Lung (tissue), 12 donors: ENCODE results near the gene RAB33A. TPM values are rescaled to one million over a fixed set of nuclear protein-coding genes. Genes with fewer than 3 reads are reported as not detected.

Experiments
- ATAC-seq: fragments of 200-7000 bp; cut with Tn5 transposase; one replicate; pipeline ENCODE4 v1.9.1; 2020; ENCODE audit warnings: moderate number of reproducible peaks; ENCODE audit not compliant: insufficient read depth, low FRiP score
- DNase-seq, 3 donors: peaks; one replicate each; pipeline ENCODE4 v3.0.0-alpha.2; 2013 to 2017
- H3K27ac ChIP-seq, 2 donors: one replicate each; pipeline ENCODE4 v1.5.1; 2013; ENCODE audit warnings: mild to moderate bottlenecking in 2 of 2, moderate library complexity in 2 of 2, control low read depth in 1 of 2, inconsistent platforms in 1 of 2, low read depth in 1 of 2, low read length in 1 of 2
- H3K27me3 ChIP-seq, 3 donors: one replicate each; pipeline ENCODE4 v1.5.1; 2013; ENCODE audit warnings: low read length in 2 of 3; ENCODE audit not compliant: control insufficient read depth in 3 of 3, insufficient read depth in 3 of 3
- H3K36me3 ChIP-seq, 4 donors: one replicate each; pipeline ENCODE4 v1.5.1; 2013; ENCODE audit warnings: low read length in 4 of 4, mild to moderate bottlenecking in 1 of 4, moderate library complexity in 1 of 4; ENCODE audit not compliant: control insufficient read depth in 4 of 4, insufficient read depth in 4 of 4
- H3K4me1 ChIP-seq, 5 donors: one replicate each; pipeline ENCODE4 v1.5.1; 2013; ENCODE audit warnings: low read length in 5 of 5, mild to moderate bottlenecking in 2 of 5, moderate library complexity in 1 of 5; ENCODE audit not compliant: control insufficient read depth in 5 of 5, insufficient read depth in 5 of 5
- H3K4me3 ChIP-seq: one replicate; pipeline ENCODE4 v1.5.1; 2013; ENCODE audit warnings: mild to moderate bottlenecking, control low read depth, moderate library complexity
- H3K9ac ChIP-seq, 2 donors: one replicate each; pipeline ENCODE4 v1.5.1; 2013; ENCODE audit warnings: low read length in 2 of 2, control low read depth in 1 of 2; ENCODE audit not compliant: insufficient read depth in 1 of 2
- H3K9me3 ChIP-seq, 4 donors: one replicate each; pipeline ENCODE4 v1.5.1; 2013; ENCODE audit warnings: low read length in 3 of 4, mild to moderate bottlenecking in 1 of 4, moderate library complexity in 1 of 4; ENCODE audit not compliant: control insufficient read depth in 4 of 4, insufficient read depth in 3 of 4
- CTCF ChIP-seq: IDR thresholded peaks from 2 replicates; pipeline ENCODE4 v1.5.1; 2012; ENCODE audit warnings: mild to moderate bottlenecking; ENCODE audit errors: control extremely low read depth, extremely low read depth
- WGBS, 2 donors: extraction: QIAGEN DNeasy Blood & Tissue Kit; methylation state at CpG; one replicate each; pipeline ENCODE4 v1.1.7; 2013; 5-methylcytosine and 5-hydroxymethylcytosine counted together
- polyA plus RNA-seq, 2 donors: library from polyadenylated mRNA; stranded (reverse); fragments of 200-250 nt; gene quantifications; one replicate each; pipeline ENCODE4 v1.2.1, GENCODE V29; 2013
- total RNA-seq, 2 donors: library from RNA; depleted of rRNA in 1 of 2; stranded (reverse); fragments of >200 nt in 1 of 2; gene quantifications; one replicate each; pipeline ENCODE4 v1.2.1, GENCODE V29; 2014 to 2021
- donor health status: control.
- donor health status: control.
- donor health status: Bipolar disorder and iron deficiency.
- donor health status: healthy.
- donor health status: DM: yes; HTN: yes; CAD: no.

Gene RAB33A
- total and polyA plus RNA-seq, 4 donors: 0.37 to 10.0 (median 1.4) TPM

GRCh38 chrX:130172127-130172845 lies 524 bp downstream of the RAB33A start:
- peak overlapping the region in 1 of 2 donors; percentile 61 for H3K27ac ChIP-seq
- peaks cover 0 to 1% (median 0%) of the 10 kb centered on the region in 4 donors for H3K9me3 ChIP-seq
- peak overlapping the region; percentile 0 for H3K4me3 ChIP-seq
- DNase-seq (no peak), ATAC-seq (no peak)
- TF ChIP-seq CTCF: no peak
- peaks cover 0 to 8% (median 5%) of the 10 kb centered on the region in 3 donors for H3K27me3 ChIP-seq
- WGBS, 2 donors: 21 to 48% methylated on average over 13 to 34 of the region's 34 CpGs
- no peaks in the 10 kb centered on the region for H3K36me3 ChIP-seq
- no peak overlapping the region for H3K9ac ChIP-seq
- peaks cover 0 to 10% (median 4%) of the 10 kb centered on the region in 5 donors for H3K4me1 ChIP-seq

- no peak overlapping the region for H3K9ac ChIP-seq
- WGBS, 2 donors: 14 to 35% methylated on average over 7 of the region's 7 CpGs
- DNase-seq (peak in 1 of 3 donors; percentile 31), ATAC-seq (peak; percentile 35)
- H3K4me1 ChIP-seq: peaks cover 0 to 10% (median 4%) of the 10 kb centered on the region in 5 donors
- no peak overlapping the region for H3K4me3 ChIP-seq
- no peak for TF ChIP-seq CTCF
- H3K27me3 ChIP-seq: peaks cover 0 to 8% (median 5%) of the 10 kb centered on the region in 3 donors
- H3K27ac ChIP-seq: peak overlapping the region; percentile 66 to 71
- H3K9me3 ChIP-seq: peaks cover 0 to 1% (median 0%) of the 10 kb centered on the region in 4 donors
- no peaks in the 10 kb centered on the region for H3K36me3 ChIP-seq
Measured at GRCh38 chrX:130173190-130173895, 1.6 kb downstream of the RAB33A start.

GRCh38 chrX:130174045-130174704 lies 2.4 kb downstream of the RAB33A start:
- DNase-seq: peak in 1 of 3 donors; percentile 35
- H3K36me3 ChIP-seq: no peaks in the 10 kb centered on the region
- WGBS, 2 donors: 58 to 67% methylated on average over 10 of the region's 10 CpGs
- no peak overlapping the region for H3K9ac ChIP-seq
- no peaks in the 10 kb centered on the region for H3K9me3 ChIP-seq
- no peak for ATAC-seq
- TF ChIP-seq CTCF: no peak
- peaks cover 0 to 8% (median 5%) of the 10 kb centered on the region in 3 donors for H3K27me3 ChIP-seq
- peak overlapping the region; percentile 54 to 71 for H3K27ac ChIP-seq
- no peak overlapping the region for H3K4me3 ChIP-seq
- peaks cover 0 to 10% (median 4%) of the 10 kb centered on the region in 5 donors for H3K4me1 ChIP-seq
